ENCODE data around the gene IDUA. TPM values are rescaled to one million over a fixed set of nuclear protein-coding genes. Genes with fewer than 3 reads are reported as not detected.

The IDUA gene
- total and polyA plus RNA-seq, 8 donors = 8.8 to 278 (median 21.7) TPM

- Histone ChIP-seq H3K9me3 (no peaks in the 10 kb centered on the region), H3K4me3 (no peak overlapping the region), H3K4me1 (peaks cover 36 to 56% (median 52%) of the 10 kb centered on the region in 4 donors), H3K36me3 (peaks cover 0 to 33% (median 21%) of the 10 kb centered on the region in 4 donors), H3K27me3 (peaks cover 0 to 5% (median 0%) of the 10 kb centered on the region in 3 donors), H3K27ac (peak overlapping the region in 1 of 5 donors; percentile 96)
- WGBS, 5 donors = 87 to 89% (median 89%) methylated on average over 21 to 26 of the region's 26 CpGs
- DNase-seq = no peak
- intact Hi-C loops (cut with DNase I; ENCODE audit: low total_unique reads) = no loop called here
- no peak for TF ChIP-seq POLR2AphosphoS5 (IDR thresholded peaks at IDR 0.05)
- no peak for TF ChIP-seq POLR2A (IDR thresholded peaks at IDR 0.05)
- TF ChIP-seq, protein P1, sequence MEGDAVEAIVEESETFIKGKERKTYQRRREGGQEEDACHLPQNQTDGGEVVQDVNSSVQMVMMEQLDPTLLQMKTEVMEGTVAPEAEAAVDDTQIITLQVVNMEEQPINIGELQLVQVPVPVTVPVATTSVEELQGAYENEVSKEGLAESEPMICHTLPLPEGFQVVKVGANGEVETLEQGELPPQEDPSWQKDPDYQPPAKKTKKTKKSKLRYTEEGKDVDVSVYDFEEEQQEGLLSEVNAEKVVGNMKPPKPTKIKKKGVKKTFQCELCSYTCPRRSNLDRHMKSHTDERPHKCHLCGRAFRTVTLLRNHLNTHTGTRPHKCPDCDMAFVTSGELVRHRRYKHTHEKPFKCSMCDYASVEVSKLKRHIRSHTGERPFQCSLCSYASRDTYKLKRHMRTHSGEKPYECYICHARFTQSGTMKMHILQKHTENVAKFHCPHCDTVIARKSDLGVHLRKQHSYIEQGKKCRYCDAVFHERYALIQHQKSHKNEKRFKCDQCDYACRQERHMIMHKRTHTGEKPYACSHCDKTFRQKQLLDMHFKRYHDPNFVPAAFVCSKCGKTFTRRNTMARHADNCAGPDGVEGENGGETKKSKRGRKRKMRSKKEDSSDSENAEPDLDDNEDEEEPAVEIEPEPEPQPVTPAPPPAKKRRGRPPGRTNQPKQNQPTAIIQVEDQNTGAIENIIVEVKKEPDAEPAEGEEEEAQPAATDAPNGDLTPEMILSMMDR (IDR thresholded peaks at IDR 0.05) = no peak
- no peak for TF ChIP-seq EP300 (IDR thresholded peaks at IDR 0.05)
These were observed 4.0 kb downstream of the IDUA start for GRCh38 chr4:990746-991367.

GRCh38 chr4:991451-992296, 4.8 kb downstream of the IDUA start:
- Histone ChIP-seq H3K9me3 (no peaks in the 10 kb centered on the region), H3K4me3 (peak overlapping the region in 1 of 4 donors; percentile 28), H3K27me3 (peaks cover 0 to 13% (median 1%) of the 10 kb centered on the region in 3 donors), H3K4me1 (peaks cover 29 to 58% (median 53%) of the 10 kb centered on the region in 4 donors), H3K36me3 (peaks cover 0 to 33% (median 21%) of the 10 kb centered on the region in 4 donors), H3K27ac (peak overlapping the region; percentile 87 to 96 (median 93))
- 79 to 91% (median 84%) methylated on average over 27 to 50 of the region's 50 CpGs for WGBS, 5 donors
- no peak for TF ChIP-seq POLR2AphosphoS5 (IDR thresholded peaks at IDR 0.05)
- no peak for TF ChIP-seq POLR2A (IDR thresholded peaks at IDR 0.05)
- TF ChIP-seq, protein P1 (IDR thresholded peaks at IDR 0.05) = no peak
- TF ChIP-seq EP300 (IDR thresholded peaks at IDR 0.05) = no peak
- no peak for DNase-seq
- intact Hi-C loops (cut with DNase I; ENCODE audit: low total_unique reads) = no loop called here

DNA sequence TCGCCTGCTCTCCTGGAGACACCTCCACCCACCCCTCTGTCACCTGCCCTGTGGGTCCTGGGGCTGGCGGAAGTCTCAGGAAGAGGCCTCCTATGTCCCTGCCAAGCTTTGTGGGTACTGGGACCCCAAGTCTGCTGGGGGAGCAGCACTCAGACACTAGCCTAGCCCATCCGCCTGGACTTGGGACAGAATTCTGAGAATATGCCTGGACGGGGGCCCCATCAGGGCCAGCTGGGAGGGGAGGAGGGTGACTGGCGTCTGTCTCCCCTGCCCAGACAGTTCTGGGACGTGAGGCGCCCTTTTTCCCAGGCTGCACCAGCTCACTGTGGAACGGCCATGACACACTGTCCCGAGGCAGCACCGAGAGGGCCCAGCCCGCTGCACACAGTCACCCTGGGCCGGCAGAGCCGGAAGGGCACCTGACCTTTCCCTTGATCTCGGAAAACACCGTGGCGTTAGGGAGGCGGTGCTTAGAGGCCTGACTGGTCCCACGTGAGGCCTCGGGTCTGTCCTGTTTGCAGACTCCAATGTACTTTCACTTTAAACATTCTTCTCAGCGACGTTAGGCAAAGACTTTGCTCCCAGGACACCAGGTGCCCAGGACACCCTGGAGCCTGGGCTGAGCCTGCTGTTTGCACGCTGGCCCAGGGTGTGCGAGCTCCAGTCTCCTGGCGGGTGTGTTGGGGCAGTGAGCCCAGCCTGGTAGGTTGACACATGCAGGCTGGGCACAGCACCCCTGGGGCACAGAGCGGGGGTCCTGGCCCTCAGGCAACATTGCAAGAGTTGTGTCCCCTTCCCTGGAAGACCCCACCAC, 5.7 kb downstream of the IDUA start:
- no peaks in the 10 kb centered on the region for H3K9me3 ChIP-seq
- peak; percentile 91 to 94 for DNase-seq
- peaks cover 32 to 62% (median 57%) of the 10 kb centered on the region in 4 donors for H3K4me1 ChIP-seq
- intact Hi-C loops (cut with DNase I; ENCODE audit: low total_unique reads) = no loop called here
- H3K27ac ChIP-seq = peak overlapping the region; percentile 87 to 96 (median 93)
- H3K36me3 ChIP-seq = peaks cover 0 to 33% (median 21%) of the 10 kb centered on the region in 4 donors
- 25 to 54% (median 37%) methylated on average over 22 to 25 of the region's 25 CpGs for WGBS, 5 donors
- no peak for TF ChIP-seq EP300 (IDR thresholded peaks at IDR 0.05)
- TF ChIP-seq, protein P1 (IDR thresholded peaks at IDR 0.05) = no peak
- peak in 1 of 4 donors; percentile 6 for TF ChIP-seq POLR2A (IDR thresholded peaks at IDR 0.05)
- TF ChIP-seq POLR2AphosphoS5 (IDR thresholded peaks at IDR 0.05) = peak in 2 of 3 donors; percentile 90 to 91
- H3K27me3 ChIP-seq = peaks cover 0 to 22% (median 10%) of the 10 kb centered on the region in 3 donors
- peak overlapping the region in 3 of 4 donors; percentile 17 to 28 (median 19) for H3K4me3 ChIP-seq
